Measurements from ENCODE around the gene RTN4R. TPM values are rescaled to one million over a fixed set of nuclear protein-coding genes. Genes with fewer than 3 reads are reported as not detected.

RTN4R gene
- total RNA-seq, 1 experiment from 2014 or later: 25.0 TPM

GRCh38 chr22:20228939-20229272 is 39.2 kb downstream of the RTN4R start:
- H3K36me3 Mint-ChIP-seq: peaks cover 6% of the 10 kb centered on the region; the same call in 1 of the 2 replicates
- H3K4me1 Mint-ChIP-seq: no peaks in the 10 kb centered on the region
- H3K9me3 Mint-ChIP-seq: peaks cover 15% of the 10 kb centered on the region
- ChIA-PET POLR2A (no interaction called here), CTCF (interaction anchor here (0.8 to 5.6 kb wide), 3 partner anchors 10 to 72 kb away, joined by 3 to 36 read pairs (median 3); no protein-coding TSS in a partner anchor)
- peaks cover 3% of the 10 kb centered on the region; the same call in 1 of the 2 replicates for H3K27me3 Mint-ChIP-seq (ENCODE audit: low read depth)
- H3K4me3 Mint-ChIP-seq: no peak overlapping the region
- no peak for TF ChIP-seq GTF2I (CRISPR knock-in tag; conservative IDR thresholded peaks at IDR 0.05)
- TF ChIP-seq ZMAT4 (CRISPR knock-in tag; IDR thresholded peaks at IDR 0.05): no peak
- no peak for TF ChIP-seq AFF4 (CRISPR knock-in tag; IDR thresholded peaks at IDR 0.05; ENCODE audit: borderline replicate concordance)
- no peak for TF ChIP-seq ARID4B (CRISPR knock-in tag; IDR thresholded peaks at IDR 0.05; ENCODE audit: borderline replicate concordance)
- no peak for TF ChIP-seq NR2C2 (CRISPR knock-in tag; IDR thresholded peaks at IDR 0.05)
- TF ChIP-seq NR3C1 (CRISPR knock-in tag; conservative IDR thresholded peaks at IDR 0.05; ENCODE audit: low read depth): no peak
- no peak for TF ChIP-seq ZNF532 (CRISPR knock-in tag; IDR thresholded peaks at IDR 0.05; ENCODE audit: borderline replicate concordance)
- no peak for TF ChIP-seq ZNF396 (CRISPR knock-in tag; IDR thresholded peaks at IDR 0.05; ENCODE audit: borderline replicate concordance)
- TF ChIP-seq PRRX2 (CRISPR knock-in tag; IDR thresholded peaks at IDR 0.05): no peak
- TF ChIP-seq CBFB (CRISPR knock-in tag; IDR thresholded peaks at IDR 0.05; ENCODE audit: low read depth): no peak
- no peak for TF ChIP-seq SOX15 (CRISPR knock-in tag; IDR thresholded peaks at IDR 0.05)
- DNase-seq (ENCODE audit: low spot score): no peak
- no peak overlapping the region for H3K27ac Mint-ChIP-seq
- ATAC-seq: no peak

Measured in WTC11 (cell line).